HG03378 (cell line): ENCODE results near the gene TNKS1BP1.
"Not testable (repeated sequence)": the region's sequence is repeated elsewhere in the genome, so short reads cannot be mapped to it uniquely, and the experiment has no call there.

ENCODE experiments used
- ATAC-seq: cut with Tn5 transposase; IDR thresholded peaks from one replicate; pipeline ENCODE4 v1.9.1; 2021; ENCODE audit warnings: mild to moderate bottlenecking, moderate library complexity; ENCODE audit not compliant: unreplicated experiment

TNKS1BP1 gene

GRCh38 chr11:57324886-57325734 lies at the start of gene TNKS1BP1:
Gene TNKS1BP1 (minus strand): TSS chr11:57324952. CDS start chr11:57321885, 3,067 bp downstream.
- peak; percentile 85 for ATAC-seq

- ATAC-seq = no peak
Measured at GRCh38 chr11:57373146-57373545, 48.4 kb upstream of the TNKS1BP1 start.

GRCh38 chr11:57370941-57371340 lies 46.2 kb upstream of the TNKS1BP1 start:
- ATAC-seq = no peak

GRCh38 chr11:57370251-57370650 lies 45.5 kb upstream of the TNKS1BP1 start:
- no peak for ATAC-seq

- no peak for ATAC-seq
Measured at GRCh38 chr11:57368845-57369232, 44.1 kb upstream of the TNKS1BP1 start.

GRCh38 chr11:57368106-57368844 lies 43.5 kb upstream of the TNKS1BP1 start:
- no peak for ATAC-seq

- no peak for ATAC-seq
Measured at GRCh38 chr11:57364851-57365660, 40.3 kb upstream of the TNKS1BP1 start.

GRCh38 chr11:57363131-57364080 lies 38.7 kb upstream of the TNKS1BP1 start:
- no peak for ATAC-seq

- ATAC-seq = no peak
Measured at GRCh38 chr11:57361926-57362325, 37.2 kb upstream of the TNKS1BP1 start.

- ATAC-seq = not testable (repeated sequence)
Measured at GRCh38 chr11:57361420-57361819, 36.7 kb upstream of the TNKS1BP1 start.

- no peak for ATAC-seq
Measured at GRCh38 chr11:57360991-57361390, 36.2 kb upstream of the TNKS1BP1 start.

- no peak for ATAC-seq
Measured at GRCh38 chr11:57359896-57360690, 35.3 kb upstream of the TNKS1BP1 start.

- ATAC-seq = no peak
Measured at GRCh38 chr11:57359396-57359795, 34.6 kb upstream of the TNKS1BP1 start.

GRCh38 chr11:57358991-57359390 lies 34.2 kb upstream of the TNKS1BP1 start:
- ATAC-seq = no peak

- no peak for ATAC-seq
Measured at GRCh38 chr11:57358543-57358961, 33.8 kb upstream of the TNKS1BP1 start.

GRCh38 chr11:57357856-57358255 lies 33.1 kb upstream of the TNKS1BP1 start:
- no peak for ATAC-seq

- ATAC-seq = no peak
Measured at GRCh38 chr11:57357310-57357709, 32.6 kb upstream of the TNKS1BP1 start.

GRCh38 chr11:57356268-57356667 lies 31.5 kb upstream of the TNKS1BP1 start:
- ATAC-seq = no peak

- no peak for ATAC-seq
Measured at GRCh38 chr11:57354699-57355098, 29.9 kb upstream of the TNKS1BP1 start.
